Peyer's patch (tissue), 4 donors: ENCODE data around the gene FAM107B. TPM values are rescaled to one million over a fixed set of nuclear protein-coding genes. Genes with fewer than 3 reads are reported as not detected.

Experiments used
- DNase-seq, 3 donors: peaks; one replicate each; pipeline ENCODE4 v3.0.0-alpha.2; 2017 to 2019
- H3K27ac ChIP-seq, 4 donors: fragments of 200-600 bp; sonication (generic); one replicate each; pipeline ENCODE4 v1.5.1; 2016 to 2019
- H3K27me3 ChIP-seq, 2 donors: fragments of 200-600 bp; sonication (generic); one replicate each; pipeline ENCODE4 v1.5.1; 2019
- H3K36me3 ChIP-seq, 3 donors: fragments of 200-600 bp; sonication (generic); one replicate each; pipeline ENCODE4 v1.5.1; 2016 to 2019
- H3K4me1 ChIP-seq, 4 donors: fragments of 200-600 bp; sonication (generic); one replicate each; pipeline ENCODE4 v1.5.1; 2016 to 2019
- H3K4me3 ChIP-seq, 4 donors: fragments of 200-600 bp; sonication (generic); 1 replicate in 3 of 4; 2 replicates in 1 of 4; pipeline ENCODE4 v1.5.1; 2016 to 2019; ENCODE audit warnings: mild to moderate bottlenecking in 1 of 4
- H3K9me3 ChIP-seq, 4 donors: fragments of 200-600 bp; sonication (generic); one replicate each; pipeline ENCODE4 v1.5.1; 2016 to 2019; ENCODE audit warnings: mild to moderate bottlenecking in 1 of 4
- POLR2A ChIP-seq, 2 donors: fragments of 450-650 bp; IDR thresholded peaks; one replicate each; pipeline ENCODE4 v1.5.1; 2017; ENCODE audit warnings: antibody characterized with exemption in 2 of 2, mild to moderate bottlenecking in 2 of 2, moderate library complexity in 2 of 2
- total RNA-seq, 4 donors: library from RNA; depleted of rRNA; stranded (reverse); fragments of >200 nt; gene quantifications; one replicate each; pipeline ENCODE4 v1.1.0, GENCODE V29; 2016
- TF ChIP-seq, protein P1 (sequence below), 6 experiments: fragments of 450-650 bp in 4 of 6; fragments of 200-600 bp in 2 of 6; sonication (generic) in 1 of 6; IDR thresholded peaks; one replicate each; pipeline ENCODE4 v1.5.1; 2017 to 2019; ENCODE audit warnings: antibody characterized with exemption in 6 of 6, mild to moderate bottlenecking in 3 of 6, moderate library complexity in 1 of 6

The FAM107B gene
- total RNA-seq, 4 donors from 2014 or later: 36.6 to 89.1 (median 39.6) TPM

DNA sequence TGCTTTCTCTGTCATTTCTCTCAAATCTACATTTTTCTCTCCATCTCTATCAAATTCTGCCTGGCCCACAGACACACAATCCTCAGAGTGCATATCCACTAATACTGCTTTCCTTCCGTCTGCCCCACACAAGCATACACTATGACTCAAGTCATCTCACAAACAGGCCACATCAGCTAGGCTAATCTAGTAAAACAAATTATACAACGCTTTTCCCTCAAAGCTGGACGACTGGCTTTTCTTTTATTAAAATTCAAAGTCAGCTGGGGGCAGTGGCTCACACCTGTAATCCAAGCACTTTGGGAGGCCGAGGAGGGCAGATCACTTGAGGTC is 161.1 kb downstream of the FAM107B start:
- Histone ChIP-seq H3K4me3 (no peak overlapping the region), H3K9me3 (no peaks in the 10 kb centered on the region), H3K27ac (no peak overlapping the region), H3K4me1 (peaks cover 0 to 14% (median 3%) of the 10 kb centered on the region in 4 donors), H3K27me3 (no peaks in the 10 kb centered on the region), H3K36me3 (no peaks in the 10 kb centered on the region)
- DNase-seq: no peak
- TF ChIP-seq, protein P1, sequence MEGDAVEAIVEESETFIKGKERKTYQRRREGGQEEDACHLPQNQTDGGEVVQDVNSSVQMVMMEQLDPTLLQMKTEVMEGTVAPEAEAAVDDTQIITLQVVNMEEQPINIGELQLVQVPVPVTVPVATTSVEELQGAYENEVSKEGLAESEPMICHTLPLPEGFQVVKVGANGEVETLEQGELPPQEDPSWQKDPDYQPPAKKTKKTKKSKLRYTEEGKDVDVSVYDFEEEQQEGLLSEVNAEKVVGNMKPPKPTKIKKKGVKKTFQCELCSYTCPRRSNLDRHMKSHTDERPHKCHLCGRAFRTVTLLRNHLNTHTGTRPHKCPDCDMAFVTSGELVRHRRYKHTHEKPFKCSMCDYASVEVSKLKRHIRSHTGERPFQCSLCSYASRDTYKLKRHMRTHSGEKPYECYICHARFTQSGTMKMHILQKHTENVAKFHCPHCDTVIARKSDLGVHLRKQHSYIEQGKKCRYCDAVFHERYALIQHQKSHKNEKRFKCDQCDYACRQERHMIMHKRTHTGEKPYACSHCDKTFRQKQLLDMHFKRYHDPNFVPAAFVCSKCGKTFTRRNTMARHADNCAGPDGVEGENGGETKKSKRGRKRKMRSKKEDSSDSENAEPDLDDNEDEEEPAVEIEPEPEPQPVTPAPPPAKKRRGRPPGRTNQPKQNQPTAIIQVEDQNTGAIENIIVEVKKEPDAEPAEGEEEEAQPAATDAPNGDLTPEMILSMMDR (IDR thresholded peaks at IDR 0.05): no peak
- TF ChIP-seq POLR2A (IDR thresholded peaks at IDR 0.05): no peak

DNA sequence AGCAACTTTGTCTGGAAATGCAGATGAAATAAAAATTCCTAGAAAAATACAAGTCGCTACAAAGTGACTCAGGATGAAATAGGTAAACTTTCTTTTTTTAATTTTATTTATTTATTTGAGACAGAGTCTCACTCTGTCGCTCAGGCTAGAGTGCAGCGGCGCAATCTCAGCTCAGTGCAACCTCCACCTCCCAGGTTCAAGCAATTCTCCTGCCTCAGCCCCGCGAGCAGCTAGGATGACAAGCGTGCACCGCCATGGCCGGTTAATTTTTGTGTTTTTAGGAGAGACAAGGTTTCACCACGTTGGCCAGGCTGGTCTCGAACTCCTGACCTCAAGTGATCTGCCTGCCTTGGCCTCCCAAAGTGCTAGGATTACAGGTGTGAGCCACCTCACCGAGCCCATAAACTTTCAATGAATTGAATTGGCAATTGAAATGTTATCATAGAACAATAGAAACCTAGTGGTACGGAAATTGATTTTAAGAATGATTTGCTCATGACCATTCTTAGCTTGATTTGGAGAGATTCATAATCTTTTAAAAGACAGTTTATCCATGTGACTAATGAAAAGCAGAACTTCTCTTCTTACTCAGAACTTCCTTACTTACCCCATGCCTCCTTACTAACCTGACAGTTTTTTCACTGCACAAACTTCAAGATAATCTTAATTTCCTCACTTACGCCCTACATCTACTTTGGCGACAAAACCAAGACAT is 161.7 kb downstream of the FAM107B start:
- no peak overlapping the region for H3K27ac ChIP-seq
- H3K27me3 ChIP-seq: no peaks in the 10 kb centered on the region
- DNase-seq: no peak
- H3K9me3 ChIP-seq: no peaks in the 10 kb centered on the region
- TF ChIP-seq, protein P1 (IDR thresholded peaks at IDR 0.05): no peak
- no peak for TF ChIP-seq POLR2A (IDR thresholded peaks at IDR 0.05)
- no peaks in the 10 kb centered on the region for H3K36me3 ChIP-seq
- no peak overlapping the region for H3K4me3 ChIP-seq
- peaks cover 0 to 14% (median 3%) of the 10 kb centered on the region in 4 donors for H3K4me1 ChIP-seq

DNA sequence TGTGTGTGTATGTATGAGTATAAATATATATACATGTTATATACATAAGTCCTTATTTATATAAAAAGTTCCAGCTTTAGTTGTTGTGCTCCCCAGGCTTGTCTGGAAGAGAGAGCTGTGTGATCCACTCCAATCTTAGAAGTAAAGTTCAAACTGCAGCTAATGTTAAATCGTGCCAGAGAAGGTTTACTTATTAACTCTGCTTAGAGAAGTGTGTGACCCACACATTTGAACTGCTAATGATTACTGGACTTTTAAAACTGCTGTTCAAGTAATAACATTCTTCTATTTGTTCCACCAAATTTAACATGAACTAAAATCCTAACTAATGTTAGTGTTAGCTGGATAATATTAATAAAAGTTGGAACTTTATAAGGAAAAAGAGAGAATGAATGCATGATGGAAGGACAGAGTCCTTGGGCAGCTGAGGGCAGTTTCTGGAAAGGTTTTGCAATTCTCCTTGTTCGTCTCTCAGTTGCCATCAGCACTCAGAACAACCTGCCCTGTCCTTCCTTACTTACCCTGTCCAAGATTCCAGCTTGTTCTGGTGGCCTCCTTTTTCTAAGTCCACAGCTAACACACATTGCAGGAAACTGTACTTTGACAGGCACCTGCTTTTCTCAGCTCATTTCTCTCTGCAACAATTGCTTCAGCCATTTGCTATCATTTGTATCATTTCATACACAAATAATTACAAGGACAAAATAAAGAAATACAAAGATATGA is 162.6 kb downstream of the FAM107B start:
- Histone ChIP-seq H3K4me1 (peaks cover 0 to 14% (median 3%) of the 10 kb centered on the region in 4 donors), H3K36me3 (no peaks in the 10 kb centered on the region), H3K27ac (peak overlapping the region in 2 of 4 donors; percentile 15 to 28), H3K27me3 (no peaks in the 10 kb centered on the region), H3K9me3 (no peaks in the 10 kb centered on the region), H3K4me3 (no peak overlapping the region)
- DNase-seq: no peak
- TF ChIP-seq, protein P1 (IDR thresholded peaks at IDR 0.05): no peak
- TF ChIP-seq POLR2A (IDR thresholded peaks at IDR 0.05): no peak

DNA sequence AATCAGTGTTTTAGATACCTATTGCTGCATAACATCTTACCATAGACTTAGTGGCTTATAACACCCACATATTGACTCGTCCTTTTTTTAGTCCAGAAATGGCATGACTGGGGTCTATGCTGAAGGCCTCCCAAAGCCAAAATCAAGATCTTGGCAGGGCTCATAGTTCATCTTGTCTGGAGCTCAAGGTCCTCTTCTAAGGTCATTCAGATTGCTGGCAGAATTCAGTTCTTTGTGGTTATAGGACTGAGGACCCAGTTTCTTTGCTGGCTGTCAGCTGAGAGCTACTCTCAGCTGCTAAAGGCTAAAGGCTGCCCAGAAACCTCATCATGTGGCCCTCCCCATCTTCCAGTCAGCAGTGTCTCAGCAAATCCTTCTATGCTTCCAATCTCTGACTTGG is 165.5 kb downstream of the FAM107B start:
- H3K27me3 ChIP-seq: no peaks in the 10 kb centered on the region
- H3K36me3 ChIP-seq: no peaks in the 10 kb centered on the region
- peaks cover 0 to 23% (median 2%) of the 10 kb centered on the region in 4 donors for H3K4me1 ChIP-seq
- H3K4me3 ChIP-seq: no peak overlapping the region
- H3K27ac ChIP-seq: no peak overlapping the region
- no peak for TF ChIP-seq POLR2A (IDR thresholded peaks at IDR 0.05)
- TF ChIP-seq, protein P1 (IDR thresholded peaks at IDR 0.05): no peak
- H3K9me3 ChIP-seq: no peaks in the 10 kb centered on the region
- no peak for DNase-seq

DNA sequence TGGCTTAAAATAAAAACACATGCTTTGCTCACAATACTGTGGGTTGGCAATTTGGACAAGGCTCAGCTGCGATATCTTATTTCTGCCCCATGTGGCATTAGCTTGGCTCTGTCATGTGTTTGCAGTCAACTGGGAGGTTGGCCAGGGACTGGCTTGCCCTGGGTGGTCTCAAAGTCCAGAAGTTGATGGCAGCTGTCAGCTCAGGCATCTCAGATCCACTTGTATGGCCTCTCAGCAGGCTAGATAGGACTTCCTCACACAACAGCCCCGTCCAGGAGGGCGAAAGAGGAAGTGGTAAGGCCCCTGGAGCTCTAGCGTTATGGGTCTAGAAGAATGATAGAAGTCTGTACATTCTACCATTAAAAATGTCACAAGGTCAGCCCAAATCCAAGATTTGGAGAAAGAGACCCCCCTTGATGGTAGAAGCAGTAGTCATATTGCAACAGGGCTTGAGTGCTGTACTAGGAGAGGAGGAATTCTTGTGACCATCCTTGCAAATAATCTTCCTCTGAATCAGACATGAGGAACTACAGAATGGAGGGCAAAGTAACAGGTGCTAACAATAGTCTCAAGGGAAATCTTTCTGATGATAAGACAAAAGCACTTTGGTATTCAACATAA is 166.2 kb downstream of the FAM107B start:
- Histone ChIP-seq H3K27me3 (no peaks in the 10 kb centered on the region), H3K36me3 (no peaks in the 10 kb centered on the region), H3K4me3 (no peak overlapping the region), H3K27ac (peak overlapping the region in 1 of 4 donors; percentile 66), H3K4me1 (peaks cover 0 to 23% (median 2%) of the 10 kb centered on the region in 4 donors), H3K9me3 (no peaks in the 10 kb centered on the region)
- TF ChIP-seq, protein P1 (IDR thresholded peaks at IDR 0.05): no peak
- TF ChIP-seq POLR2A (IDR thresholded peaks at IDR 0.05): no peak
- DNase-seq: peak in 2 of 3 donors; percentile 80 to 82
